Measurements from ENCODE around the gene ADGRG7. TPM values are rescaled to one million over a fixed set of nuclear protein-coding genes. Genes with fewer than 3 reads are reported as not detected.

ADGRG7 gene
- total and polyA plus RNA-seq, 9 of the 15 experiments (the other 6 are each of a cell fraction or from before 2014, with no cell fraction given) = 0.03 TPM; not detected in 7

DNA sequence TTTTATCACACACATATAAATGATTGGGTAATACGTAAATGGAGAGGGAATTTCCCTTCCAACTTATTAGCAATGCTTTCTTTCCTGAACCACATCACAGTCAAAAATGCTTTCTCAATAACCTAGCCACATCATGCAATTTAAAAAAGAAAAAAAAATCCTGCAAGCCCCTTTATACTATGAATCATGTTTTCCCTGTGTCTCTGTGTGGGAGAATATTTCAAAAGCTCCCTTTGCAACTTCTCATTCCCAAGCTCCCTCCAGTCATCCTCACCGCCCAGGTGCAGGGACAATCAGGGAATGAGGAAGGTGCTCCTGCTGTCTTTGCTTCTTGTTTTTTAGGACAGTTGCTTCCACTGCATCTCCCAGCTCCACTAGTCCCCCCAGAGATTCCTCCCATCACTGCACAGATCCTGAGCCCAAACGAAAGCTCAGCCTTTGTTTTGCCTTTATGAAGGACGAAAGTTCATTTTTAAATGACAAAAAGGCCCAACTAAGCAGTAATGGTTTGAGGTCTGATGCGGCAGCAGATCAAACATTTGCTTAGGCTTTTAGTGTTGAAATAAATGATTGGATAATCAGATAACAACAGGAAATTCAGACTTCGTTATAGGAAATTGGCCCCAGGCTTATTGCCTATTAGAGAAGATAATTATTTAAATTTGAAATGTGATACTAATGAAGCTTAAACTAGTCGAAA is 47.8 kb upstream of the ADGRG7 start:
- ChIA-PET POLR2A (interaction anchor here (0.6 kb wide), 1 partner anchor 9 kb away, joined by 3 read pairs; no protein-coding TSS in a partner anchor), CTCF (ENCODE audit: low intra/inter-chr PET ratio) (no interaction called here)
- ATAC-seq (no peak), DNase-seq (ENCODE audit: extremely low read depth in 1 of 4, low spot score in 3 of 4) (no peak), FAIRE-seq (no peak)
- intact Hi-C loops (cut with micrococcal nuclease) (no loop called here), in situ Hi-C loops (cut with MboI) (no loop called here)
- H4K20me1 ChIP-seq (replicated peaks; ENCODE audit: control insufficient read depth, insufficient read depth, low read length) = no peaks in the 10 kb centered on the region
- no peaks in the 10 kb centered on the region for H3K4me1 ChIP-seq (replicated peaks in 1 of 2; ENCODE audit: control insufficient read depth in 2 of 2, insufficient read depth in 2 of 2, low read length in 2 of 2)
- no peaks in the 10 kb centered on the region for H3K79me2 ChIP-seq (ENCODE audit: control insufficient read depth, insufficient read depth, low read length)
- no peak overlapping the region for H3K27ac ChIP-seq (ENCODE audit: extremely low read depth, low read depth, low read length)
- no peaks in the 10 kb centered on the region for H3K36me3 ChIP-seq (ENCODE audit: control insufficient read depth, insufficient read depth, low read length)
- no peak overlapping the region for H2AFZ ChIP-seq (ENCODE audit: low read depth, low read length)
- H3K4me3 ChIP-seq = no peak overlapping the region
- WGBS (ENCODE audit: insufficient coverage, low coverage, missing lambda C conversion rate) = 28% methylated on average over 7 of the region's 7 CpGs
- no peaks in the 10 kb centered on the region for H3K27me3 ChIP-seq (ENCODE audit: control insufficient read depth in 2 of 2, insufficient read depth in 2 of 2, low read length in 2 of 2)
- no peak overlapping the region for H3K4me2 ChIP-seq (ENCODE audit: insufficient read depth, low read length)
- no peaks in the 10 kb centered on the region for H3K9me3 ChIP-seq (replicated peaks; ENCODE audit: control insufficient read depth, insufficient read depth, low read depth, low read length)
- TF ChIP-seq RFX5 (IDR thresholded peaks at IDR 0.05; ENCODE audit: low read depth, low read length) (no peak), ELF1 (tag; IDR thresholded peaks at IDR 0.05) (no peak), SRF (CRISPR knock-in tag; IDR thresholded peaks at IDR 0.05) (no peak), MCM3 (IDR thresholded peaks at IDR 0.05) (no peak), LCOR (CRISPR knock-in tag; IDR thresholded peaks at IDR 0.05) (no peak), CHD1 (IDR thresholded peaks at IDR 0.05; ENCODE audit: low read length) (no peak), KAT7 (CRISPR knock-in tag; IDR thresholded peaks at IDR 0.05; ENCODE audit: borderline replicate concordance) (no peak), JUND (IDR thresholded peaks at IDR 0.05; ENCODE audit: borderline replicate concordance, low read depth, low read length) (no peak), JUND (tag; IDR thresholded peaks at IDR 0.05; ENCODE audit: borderline replicate concordance, low read depth, low read length) (no peak), CHD2 (IDR thresholded peaks at IDR 0.05; ENCODE audit: low read depth, low read length) (no peak), CLOCK (CRISPR knock-in tag; IDR thresholded peaks at IDR 0.05; ENCODE audit: borderline replicate concordance) (no peak), NEUROD1 (IDR thresholded peaks at IDR 0.05; ENCODE audit: borderline replicate concordance, low read depth, low read length, partially characterized antibody) (no peak)
- no peak overlapping the region for H3K9ac ChIP-seq (ENCODE audit: insufficient read depth in 1 of 2, low read depth in 2 of 2, low read length in 2 of 2)
- BruUV-seq (replicated peaks) = no TSS peak
- no peaks in the 10 kb centered on the region for H3K9me1 ChIP-seq (ENCODE audit: control insufficient read depth, insufficient read depth, low read length)
